ENCODE data around the gene INTS1.
A peak's percentile ranks its signal among the peaks of the same experiment; 100 is the strongest.

Gene INTS1

DNA sequence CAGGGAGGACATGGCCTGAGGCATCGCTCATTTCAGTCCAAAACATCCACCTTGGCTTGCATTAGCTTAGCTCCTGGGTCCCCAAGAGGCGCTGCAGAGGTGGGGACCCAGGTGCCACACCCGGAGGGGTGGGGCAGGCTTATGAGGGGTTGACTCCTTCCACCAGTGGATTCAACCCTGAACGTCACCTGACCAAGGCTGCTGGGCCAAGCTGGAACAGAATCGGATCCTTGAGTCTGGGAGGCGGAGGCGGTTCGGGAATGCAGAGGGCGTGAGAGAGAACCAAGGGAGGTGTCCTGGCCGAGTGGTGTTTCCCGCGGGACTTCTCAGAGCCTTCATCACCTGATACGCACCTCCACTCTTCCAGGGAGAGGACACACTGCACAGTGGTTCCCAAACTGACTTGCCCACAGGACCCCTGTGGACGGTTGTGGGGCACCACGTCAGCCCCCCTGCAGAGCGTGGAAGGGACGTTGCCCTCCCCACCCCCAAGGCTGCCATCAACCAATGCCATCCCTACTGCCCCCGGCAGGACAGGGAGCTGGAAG is 40.4 kb downstream of the INTS1 start:
- TF ChIP-seq SIN3A (IDR thresholded peaks at IDR 0.05; ENCODE audit: borderline replicate concordance, insufficient read depth, low read length): no peak
- TF ChIP-seq POLR2AphosphoS5 (IDR thresholded peaks at IDR 0.05; ENCODE audit: low read depth, low read length): peak; percentile 17; the same call in 1 of the 2 replicates

DNA sequence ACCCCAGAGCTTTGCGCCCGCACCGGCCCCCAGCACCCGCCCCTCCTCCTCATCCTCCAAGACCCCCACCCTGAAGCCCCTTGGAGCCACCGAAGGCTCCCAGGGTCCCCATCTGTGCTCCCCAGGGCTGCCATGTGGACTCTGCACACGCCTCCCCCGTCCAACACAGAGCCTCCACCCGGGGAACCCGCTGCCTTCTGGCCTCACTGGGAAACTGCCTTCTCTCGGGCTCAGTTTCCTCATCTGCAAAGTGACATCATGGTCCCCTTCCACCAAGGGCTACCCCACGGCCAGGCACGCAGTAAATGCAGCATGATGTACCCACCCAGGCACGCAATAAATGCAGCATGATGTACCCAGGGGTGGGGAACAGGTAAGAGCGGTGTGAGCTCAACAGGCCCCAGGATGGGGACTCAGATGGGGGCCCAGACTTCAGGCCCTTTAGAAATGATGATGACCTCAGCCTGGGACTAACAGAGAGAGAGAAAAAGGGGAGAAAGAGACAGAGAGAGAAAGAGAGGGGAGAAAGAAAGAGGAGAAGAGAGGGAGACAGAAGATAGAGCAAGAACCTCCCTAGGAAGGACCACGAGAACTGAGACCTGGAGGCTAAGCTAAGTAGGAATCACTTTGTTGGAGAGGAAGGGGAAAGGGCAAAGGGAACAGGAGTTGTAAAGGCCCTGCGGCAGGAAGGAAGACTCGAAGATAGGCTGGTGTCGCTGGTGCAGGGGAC is 42.4 kb downstream of the INTS1 start:
- TF ChIP-seq FOXP2 (optimal IDR thresholded peaks at IDR 0.05; ENCODE audit: borderline replicate concordance, extremely low read depth, extremely low read length, insufficient read depth) (no peak), TAF1 (IDR thresholded peaks at IDR 0.05; ENCODE audit: borderline replicate concordance, insufficient read depth, low read length) (no peak), POLR2AphosphoS5 (IDR thresholded peaks at IDR 0.05; ENCODE audit: low read depth, low read length) (no peak), SIN3A (IDR thresholded peaks at IDR 0.05; ENCODE audit: borderline replicate concordance, insufficient read depth, low read length) (no peak)
- TF ChIP-seq, protein P1, sequence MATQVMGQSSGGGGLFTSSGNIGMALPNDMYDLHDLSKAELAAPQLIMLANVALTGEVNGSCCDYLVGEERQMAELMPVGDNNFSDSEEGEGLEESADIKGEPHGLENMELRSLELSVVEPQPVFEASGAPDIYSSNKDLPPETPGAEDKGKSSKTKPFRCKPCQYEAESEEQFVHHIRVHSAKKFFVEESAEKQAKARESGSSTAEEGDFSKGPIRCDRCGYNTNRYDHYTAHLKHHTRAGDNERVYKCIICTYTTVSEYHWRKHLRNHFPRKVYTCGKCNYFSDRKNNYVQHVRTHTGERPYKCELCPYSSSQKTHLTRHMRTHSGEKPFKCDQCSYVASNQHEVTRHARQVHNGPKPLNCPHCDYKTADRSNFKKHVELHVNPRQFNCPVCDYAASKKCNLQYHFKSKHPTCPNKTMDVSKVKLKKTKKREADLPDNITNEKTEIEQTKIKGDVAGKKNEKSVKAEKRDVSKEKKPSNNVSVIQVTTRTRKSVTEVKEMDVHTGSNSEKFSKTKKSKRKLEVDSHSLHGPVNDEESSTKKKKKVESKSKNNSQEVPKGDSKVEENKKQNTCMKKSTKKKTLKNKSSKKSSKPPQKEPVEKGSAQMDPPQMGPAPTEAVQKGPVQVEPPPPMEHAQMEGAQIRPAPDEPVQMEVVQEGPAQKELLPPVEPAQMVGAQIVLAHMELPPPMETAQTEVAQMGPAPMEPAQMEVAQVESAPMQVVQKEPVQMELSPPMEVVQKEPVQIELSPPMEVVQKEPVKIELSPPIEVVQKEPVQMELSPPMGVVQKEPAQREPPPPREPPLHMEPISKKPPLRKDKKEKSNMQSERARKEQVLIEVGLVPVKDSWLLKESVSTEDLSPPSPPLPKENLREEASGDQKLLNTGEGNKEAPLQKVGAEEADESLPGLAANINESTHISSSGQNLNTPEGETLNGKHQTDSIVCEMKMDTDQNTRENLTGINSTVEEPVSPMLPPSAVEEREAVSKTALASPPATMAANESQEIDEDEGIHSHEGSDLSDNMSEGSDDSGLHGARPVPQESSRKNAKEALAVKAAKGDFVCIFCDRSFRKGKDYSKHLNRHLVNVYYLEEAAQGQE (IDR thresholded peaks at IDR 0.05; ENCODE audit: insufficient read depth in 1 of 2, low read depth in 2 of 2, low read length in 2 of 2): no peak

DNA sequence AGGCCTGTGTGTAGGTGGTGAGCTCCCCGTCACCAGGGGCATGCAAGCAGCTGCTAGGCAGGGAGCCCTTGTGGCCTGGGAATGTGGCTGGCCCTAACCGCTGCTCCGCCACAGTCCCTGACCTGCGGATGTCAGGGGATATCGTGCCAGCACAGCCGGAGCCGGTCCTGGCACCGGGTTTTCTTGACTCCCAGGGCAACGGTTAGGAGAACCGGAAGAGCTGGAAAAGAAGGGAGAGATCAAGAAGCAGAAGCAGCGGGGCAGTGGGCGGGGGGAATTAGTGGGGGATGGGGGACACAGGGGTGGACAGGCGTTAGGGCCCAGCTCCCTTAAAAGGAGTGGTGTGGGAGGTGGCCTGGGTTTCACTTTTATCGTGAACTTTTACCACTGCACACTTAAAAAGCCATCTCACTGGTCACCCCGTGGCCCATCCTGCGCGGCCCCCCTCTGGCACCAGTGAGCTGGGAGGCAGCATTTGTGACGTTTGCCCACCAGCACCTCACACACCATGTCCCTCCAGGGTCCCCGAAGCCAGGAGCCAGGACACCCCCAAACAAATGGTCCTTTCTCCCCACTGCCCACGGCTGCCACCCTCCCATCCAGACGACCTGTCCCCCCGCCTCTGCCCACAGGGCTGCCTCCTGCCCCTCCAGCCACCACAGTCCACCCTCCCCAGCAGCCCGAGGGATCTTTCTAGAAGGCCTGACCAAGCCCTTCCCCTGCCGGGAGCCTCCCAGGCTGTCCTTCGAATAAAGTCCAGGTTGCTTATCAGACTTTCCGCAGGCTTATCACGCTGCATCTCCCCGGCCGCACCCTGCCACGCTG is 43.2 kb downstream of the INTS1 start:
- TF ChIP-seq FOXP2 (optimal IDR thresholded peaks at IDR 0.05; ENCODE audit: borderline replicate concordance, extremely low read depth, extremely low read length, insufficient read depth): no peak
- TF ChIP-seq, protein P1 (IDR thresholded peaks at IDR 0.05; ENCODE audit: insufficient read depth in 1 of 2, low read depth in 2 of 2, low read length in 2 of 2): no peak
- TF ChIP-seq SIN3A (IDR thresholded peaks at IDR 0.05; ENCODE audit: borderline replicate concordance, insufficient read depth, low read length): no peak
- TF ChIP-seq POLR2AphosphoS5 (IDR thresholded peaks at IDR 0.05; ENCODE audit: low read depth, low read length): no peak
- TF ChIP-seq TAF1 (IDR thresholded peaks at IDR 0.05; ENCODE audit: borderline replicate concordance, insufficient read depth, low read length): no peak

DNA sequence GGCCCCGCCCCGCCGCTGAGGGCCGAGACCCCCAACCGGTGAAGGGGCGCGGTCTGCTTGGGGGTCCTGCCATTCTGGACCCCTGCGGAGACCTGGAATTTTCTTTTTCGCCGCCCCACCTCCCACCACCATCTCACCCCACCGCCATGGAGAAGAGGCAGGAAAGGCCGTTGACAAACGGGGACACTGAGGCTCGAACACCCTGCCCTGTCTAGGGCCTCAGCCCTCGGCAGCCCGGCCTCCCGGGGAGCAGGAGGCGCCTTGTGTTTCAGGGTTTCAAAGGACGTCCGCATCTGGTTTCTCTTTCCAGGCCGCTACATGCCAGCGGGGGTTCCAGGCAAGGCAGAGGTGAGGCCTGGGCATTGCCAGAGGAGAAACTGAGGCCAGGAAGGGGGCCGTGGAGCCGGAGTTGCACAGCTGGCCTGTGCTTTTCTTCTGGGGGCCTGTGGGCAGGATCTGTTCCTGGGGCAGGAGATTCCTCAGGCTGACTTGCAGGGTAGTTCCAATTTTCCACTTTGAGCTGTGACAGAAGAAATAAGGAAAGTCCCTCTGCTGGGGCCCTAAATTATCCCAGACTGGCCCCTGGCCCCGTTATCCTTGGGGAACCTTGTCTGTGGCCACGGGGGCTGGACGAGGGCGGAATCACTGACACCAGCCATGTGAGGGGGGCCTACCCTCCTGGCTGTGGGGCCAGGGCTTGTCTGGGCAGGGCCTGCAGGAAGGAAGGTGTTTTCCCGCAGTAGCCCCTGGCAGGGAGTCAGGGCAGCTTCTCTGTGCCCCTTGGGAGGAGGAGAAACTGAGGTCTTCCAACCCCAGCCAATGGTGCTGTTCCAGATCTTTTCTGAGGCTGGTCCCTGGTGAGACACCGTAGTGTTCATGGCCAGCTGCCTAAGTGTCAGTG is 44.0 kb downstream of the INTS1 start:
- TF ChIP-seq SIN3A (IDR thresholded peaks at IDR 0.05; ENCODE audit: borderline replicate concordance, insufficient read depth, low read length): no peak
- no peak for TF ChIP-seq FOXP2 (optimal IDR thresholded peaks at IDR 0.05; ENCODE audit: borderline replicate concordance, extremely low read depth, extremely low read length, insufficient read depth)
- no peak for TF ChIP-seq TAF1 (IDR thresholded peaks at IDR 0.05; ENCODE audit: borderline replicate concordance, insufficient read depth, low read length)
- TF ChIP-seq, protein P1 (IDR thresholded peaks at IDR 0.05; ENCODE audit: insufficient read depth in 1 of 2, low read depth in 2 of 2, low read length in 2 of 2): no peak
- no peak for TF ChIP-seq POLR2AphosphoS5 (IDR thresholded peaks at IDR 0.05; ENCODE audit: low read depth, low read length)

DNA sequence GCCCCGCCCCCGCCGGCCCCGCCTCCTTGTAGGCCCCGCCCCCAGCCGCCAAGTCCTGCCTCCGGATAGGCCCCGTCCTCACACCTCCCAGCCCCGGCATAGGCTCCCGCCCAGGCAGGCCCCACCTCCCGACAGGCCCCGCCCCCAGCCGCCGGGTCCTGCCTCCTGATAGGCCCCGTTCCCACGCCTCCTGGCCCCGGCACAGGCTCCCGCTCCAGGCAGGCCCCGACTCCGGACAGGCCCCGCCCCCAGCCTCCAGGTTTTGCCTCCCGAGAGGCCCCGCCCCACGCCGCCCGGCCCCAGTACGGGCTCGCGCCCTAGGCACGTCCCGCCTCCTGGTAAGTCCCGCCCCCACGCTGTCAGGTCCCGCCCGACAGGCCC is 44.7 kb downstream of the INTS1 start:
- TF ChIP-seq FOXP2 (optimal IDR thresholded peaks at IDR 0.05; ENCODE audit: borderline replicate concordance, extremely low read depth, extremely low read length, insufficient read depth) (no peak), SIN3A (IDR thresholded peaks at IDR 0.05; ENCODE audit: borderline replicate concordance, insufficient read depth, low read length) (no peak), POLR2AphosphoS5 (IDR thresholded peaks at IDR 0.05; ENCODE audit: low read depth, low read length) (no peak), TAF1 (IDR thresholded peaks at IDR 0.05; ENCODE audit: borderline replicate concordance, insufficient read depth, low read length) (no peak)
- TF ChIP-seq, protein P1 (IDR thresholded peaks at IDR 0.05; ENCODE audit: insufficient read depth in 1 of 2, low read depth in 2 of 2, low read length in 2 of 2): no peak

Data from PFSK-1 (cell line).